SK-N-SH (cell line): ENCODE data around the gene GLIS2. TPM values are rescaled to one million over a fixed set of nuclear protein-coding genes. Genes with fewer than 3 reads are reported as not detected.
A peak's percentile ranks its signal among the peaks of the same experiment; 100 is the strongest.

Experiments
- CTCF ChIA-PET: fragments of 300-600, 350-600 bp; formaldehyde crosslinking; extraction: SDS; loops from one replicate; lab custom pipeline; 2021; lab: Yijun Ruan, JAX
- POLR2A ChIA-PET: fragments of 350-600 bp; sonication (Branson Sonifier 250); formaldehyde crosslinking; extraction: SDS; loops from one replicate; lab custom pipeline; 2020; ENCODE audit warnings: antibody characterized with exemption, inconsistent platforms; lab: Yijun Ruan, JAX
- DNase-seq: peaks from one replicate; pipeline ENCODE4 v3.0.0; 2012
- H2AFZ ChIP-seq: fragments of 200-600 bp; sonication (generic); 2 replicates; pipeline ENCODE4 v1.8.1; 2016; ENCODE audit warnings: antibody characterized with exemption, mild to moderate bottlenecking, low read depth
- H3F3A ChIP-seq: fragments of 200-600 bp; sonication (generic); replicated peaks from 2 replicates; pipeline ENCODE3; 2016; ENCODE audit warnings: antibody characterized with exemption, mild to moderate bottlenecking; ENCODE audit not compliant: insufficient read depth
- H3K27ac ChIP-seq, 2 experiments: fragments of 200-500 bp in 1 of 2; fragments of 200-600 bp in 1 of 2; sonication (Bioruptor generic) in 1 of 2; sonication (generic), shearing (Covaris generic) in 1 of 2; 2 replicates each; pipeline versions ENCODE4 v1.5.1 to v1.6.1; 2014 to 2016; ENCODE audit warnings: low read depth in 2 of 2, inconsistent platforms in 1 of 2, low read length in 1 of 2, mild to moderate bottlenecking in 1 of 2, mixed read lengths in 1 of 2
- H3K27me3 ChIP-seq: fragments of 200-600 bp; sonication (generic), shearing (Covaris generic); 2 replicates; pipeline ENCODE4 v1.6.1; 2016; ENCODE audit warnings: mixed run types; ENCODE audit not compliant: insufficient read depth
- H3K36me3 ChIP-seq, 2 experiments: fragments of 200-500 bp in 1 of 2; fragments of 200-600 bp in 1 of 2; sonication (Bioruptor generic) in 1 of 2; sonication (generic) in 1 of 2; replicated peaks in 1 of 2; 2 replicates each; pipeline versions ENCODE3 to v1.5.1; 2014 to 2016; ENCODE audit warnings: low read length in 1 of 2, mild to moderate bottlenecking in 1 of 2; ENCODE audit not compliant: insufficient read depth in 2 of 2, control insufficient read depth in 1 of 2
- H3K4me1 ChIP-seq, 2 experiments: fragments of 200-500 bp in 1 of 2; fragments of 200-600 bp in 1 of 2; sonication (Bioruptor generic) in 1 of 2; sonication (generic), shearing (Covaris generic) in 1 of 2; 2 replicates each; pipeline versions ENCODE4 v1.5.1 to v1.6.1; 2014 to 2016; ENCODE audit warnings: low read depth in 1 of 2, low read length in 1 of 2, mixed run types in 1 of 2; ENCODE audit not compliant: insufficient read depth in 2 of 2, control insufficient read depth in 1 of 2
- H3K4me2 ChIP-seq: fragments of 200-600 bp; sonication (generic), shearing (Covaris generic); 2 replicates; pipeline ENCODE4 v1.6.1; 2017; ENCODE audit warnings: mixed run types
- H3K4me3 ChIP-seq, 2 experiments: fragments of 200-500 bp in 1 of 2; fragments of 200-600 bp in 1 of 2; sonication (Bioruptor generic) in 1 of 2; sonication (generic), shearing (Covaris generic) in 1 of 2; 2 replicates each; pipeline versions ENCODE4 v1.5.1 to v1.8.1; 2014 to 2016; ENCODE audit warnings: low read depth in 2 of 2, inconsistent platforms in 1 of 2, low read length in 1 of 2, mild to moderate bottlenecking in 1 of 2, mixed read lengths in 1 of 2, moderate library complexity in 1 of 2
- H3K79me2 ChIP-seq: fragments of 200-600 bp; sonication (generic); 2 replicates; pipeline ENCODE4 v1.8.1; 2017; ENCODE audit warnings: mild to moderate bottlenecking; ENCODE audit not compliant: insufficient read depth
- H3K9ac ChIP-seq: fragments of 200-600 bp; sonication (generic); 2 replicates; pipeline ENCODE4 v1.6.1; 2017; ENCODE audit warnings: mixed run types
- H3K9me2 ChIP-seq: fragments of 200-600 bp; sonication (generic); 2 replicates; pipeline ENCODE4 v1.6.1; 2017; ENCODE audit warnings: mixed run types
- H3K9me3 ChIP-seq: fragments of 200-600 bp; sonication (generic); 2 replicates; pipeline ENCODE4 v1.6.1; 2017; ENCODE audit warnings: mixed run types, mild to moderate bottlenecking, moderate library complexity
- H4K20me1 ChIP-seq: fragments of 200-600 bp; sonication (generic); 2 replicates; pipeline ENCODE4 v1.6.1; 2017; ENCODE audit warnings: mild to moderate bottlenecking, mixed run types; ENCODE audit not compliant: insufficient read depth
- CTCF ChIP-seq: fragments of 200-600 bp; sonication (generic); IDR thresholded peaks from 2 replicates; pipeline ENCODE4 v1.6.1; 2017; ENCODE audit warnings: antibody characterized with exemption, mild to moderate bottlenecking, moderate library complexity
- GABPA ChIP-seq: IDR thresholded peaks from 2 replicates; pipeline ENCODE4 v1.4.0; 2012; ENCODE audit warnings: low read depth, mild to moderate bottlenecking
- NRF1 ChIP-seq: IDR thresholded peaks from 2 replicates; pipeline ENCODE4 v1.6.1; 2012; ENCODE audit warnings: low read depth, mild to moderate bottlenecking, low read length
- POLR2AphosphoS5 ChIP-seq: IDR thresholded peaks from 2 replicates; pipeline ENCODE4 v1.6.1; 2012; ENCODE audit warnings: low read depth, low read length
- REST ChIP-seq: IDR thresholded peaks from 2 replicates; pipeline ENCODE4 v1.6.1; 2012; ENCODE audit warnings: mild to moderate bottlenecking, low read depth, low read length, moderate library complexity
- RXRA ChIP-seq: IDR thresholded peaks from 2 replicates; pipeline ENCODE4 v1.4.0; 2012; ENCODE audit warnings: low read depth, mild to moderate bottlenecking, borderline replicate concordance
- WGBS: methylation state at CpG from one replicate; pipeline ENCODE4 v1.1.6; 2017; ENCODE audit warnings: low lambda C conversion rate; 5-methylcytosine and 5-hydroxymethylcytosine counted together
- polyA plus RNA-seq, 3 experiments: library from polyadenylated mRNA; depleted of rRNA; stranded (reverse); fragments of >200 nt; gene quantifications; 2 replicates each; pipeline ENCODE4 v1.2.3, GENCODE V29; 2012
- TF ChIP-seq, protein P1 (sequence below): IDR thresholded peaks from 2 replicates; pipeline ENCODE4 v1.4.0; 2012; ENCODE audit warnings: low read depth, borderline replicate concordance

GLIS2 gene
- polyA plus RNA-seq, 1 of the 3 experiments (the other 2 are of a cell fraction): 6.5 TPM

DNA sequence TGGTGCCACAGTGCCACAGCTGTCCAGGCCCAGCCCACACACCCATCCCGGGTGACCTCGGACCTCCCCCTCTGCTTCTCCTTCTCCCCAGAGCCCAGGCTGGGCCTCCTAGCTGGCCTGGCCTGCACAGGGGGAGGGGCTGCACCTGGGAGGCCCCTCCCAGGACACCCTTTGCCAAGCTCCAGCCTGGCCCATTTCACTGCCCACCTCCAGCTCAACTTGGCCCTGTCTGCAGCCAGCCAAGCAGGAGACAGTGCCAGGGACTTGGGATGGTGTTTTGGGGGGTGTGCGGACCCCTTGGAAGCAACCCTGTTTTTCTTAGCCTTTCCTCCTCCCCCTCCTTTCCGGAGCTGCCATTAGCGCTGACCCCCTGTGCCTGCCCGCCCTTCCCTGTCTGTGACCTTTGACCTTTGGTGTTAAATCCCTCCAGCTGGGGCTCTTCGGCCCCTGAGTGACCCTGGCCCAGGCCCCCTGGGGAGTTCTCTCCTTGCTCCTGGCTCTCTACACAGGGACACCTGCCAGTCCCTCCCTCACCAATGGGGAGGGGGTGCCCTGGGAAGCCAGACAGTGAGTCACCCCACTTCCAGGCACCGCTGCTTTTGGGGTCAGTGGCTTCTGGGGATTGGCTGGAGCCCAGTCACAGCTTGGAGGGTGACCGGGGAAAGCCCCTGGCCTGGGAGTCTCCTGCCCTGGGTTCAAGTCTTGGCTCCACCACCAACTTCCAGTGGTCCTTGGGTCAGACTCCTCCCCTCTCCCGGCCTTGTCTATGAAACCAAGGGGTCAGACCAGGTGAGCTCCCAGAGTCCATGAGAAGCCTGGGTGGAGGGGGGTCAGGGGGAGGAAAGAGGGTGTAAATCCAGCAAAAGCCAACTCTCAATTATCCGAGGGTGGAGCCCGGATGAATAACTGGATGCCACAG is 1.9 kb downstream of the GLIS2 start:
- H3K79me2 ChIP-seq: peaks cover 70% of the 10 kb centered on the region
- H3K9me2 ChIP-seq: no peaks in the 10 kb centered on the region
- WGBS: 80% methylated on average over 9 of the region's 12 CpGs
- H3K36me3 ChIP-seq: no peaks in the 10 kb centered on the region
- peak overlapping the region; percentile 80; the same call in 1 of the 2 replicates for H3K9ac ChIP-seq
- DNase-seq: no peak
- H3K9me3 ChIP-seq: no peaks in the 10 kb centered on the region
- H3F3A ChIP-seq: peaks cover 5% of the 10 kb centered on the region
- H3K27me3 ChIP-seq: no peaks in the 10 kb centered on the region
- peak overlapping the region; percentile 76 to 81 for H3K4me3 ChIP-seq
- POLR2A ChIA-PET: interaction anchor here (1.4 kb wide), 1 partner anchor 45 kb away, joined by 5 read pairs; the partner anchor contains the start of gene TFAP4
- CTCF ChIA-PET: interaction anchor here (0.9 to 3.5 kb wide), 10 partner anchors 10 to 117 kb away, joined by 3 to 22 read pairs (median 6); partner anchors contain the start of gene TFAP4
- no peak overlapping the region for H2AFZ ChIP-seq
- peak overlapping the region; percentile 99 for H3K4me2 ChIP-seq
- H3K4me1 ChIP-seq: peaks cover 13 to 47% of the 10 kb centered on the region in 2 experiments; a peak in 1 of 4 replicates
- H4K20me1 ChIP-seq: peaks cover 63% of the 10 kb centered on the region
- TF ChIP-seq GABPA: no peak
- no peak for TF ChIP-seq NRF1
- TF ChIP-seq, protein P1, sequence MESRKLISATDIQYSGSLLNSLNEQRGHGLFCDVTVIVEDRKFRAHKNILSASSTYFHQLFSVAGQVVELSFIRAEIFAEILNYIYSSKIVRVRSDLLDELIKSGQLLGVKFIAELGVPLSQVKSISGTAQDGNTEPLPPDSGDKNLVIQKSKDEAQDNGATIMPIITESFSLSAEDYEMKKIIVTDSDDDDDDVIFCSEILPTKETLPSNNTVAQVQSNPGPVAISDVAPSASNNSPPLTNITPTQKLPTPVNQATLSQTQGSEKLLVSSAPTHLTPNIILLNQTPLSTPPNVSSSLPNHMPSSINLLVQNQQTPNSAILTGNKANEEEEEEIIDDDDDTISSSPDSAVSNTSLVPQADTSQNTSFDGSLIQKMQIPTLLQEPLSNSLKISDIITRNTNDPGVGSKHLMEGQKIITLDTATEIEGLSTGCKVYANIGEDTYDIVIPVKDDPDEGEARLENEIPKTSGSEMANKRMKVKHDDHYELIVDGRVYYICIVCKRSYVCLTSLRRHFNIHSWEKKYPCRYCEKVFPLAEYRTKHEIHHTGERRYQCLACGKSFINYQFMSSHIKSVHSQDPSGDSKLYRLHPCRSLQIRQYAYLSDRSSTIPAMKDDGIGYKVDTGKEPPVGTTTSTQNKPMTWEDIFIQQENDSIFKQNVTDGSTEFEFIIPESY: no peak
- no peak for TF ChIP-seq RXRA
- TF ChIP-seq REST: no peak
- no peak for TF ChIP-seq CTCF
- TF ChIP-seq POLR2AphosphoS5: no peak
- TF ChIP-seq, all 33 proteins: peak for 0
- peak overlapping the region; percentile 63 to 78; a peak in 3 of 4 replicates for H3K27ac ChIP-seq
